M059J (cell line): Measurements from ENCODE around the gene OTX2. TPM values are rescaled to one million over a fixed set of nuclear protein-coding genes. Genes with fewer than 3 reads are reported as not detected.

Source experiments
- DNase-seq: peaks from one replicate; pipeline ENCODE4 v3.0.0-alpha.2; 2012; ENCODE audit warnings: low read depth
- total RNA-seq: library from RNA; depleted of rRNA; stranded (reverse); fragments of >200 nt; shearing (Covaris generic); gene quantifications from 2 replicates; pipeline ENCODE4 v1.2.3, GENCODE V29; 2014

Gene OTX2
- total RNA-seq, 1 experiment from 2014 or later, result not detected

GRCh38 chr14:56812364-56813141, 2.3 kb upstream of the OTX2 start:
- no peak for DNase-seq

GRCh38 chr14:56811593-56812363, 1.5 kb upstream of the OTX2 start:
- no peak for DNase-seq

GRCh38 chr14:56810836-56811592, 735 bp upstream of the OTX2 start:
- DNase-seq, result no peak

GRCh38 chr14:56809270-56810146, 771 bp downstream of the OTX2 start:
- no peak for DNase-seq

GRCh38 chr14:56808383-56809269, 1.7 kb downstream of the OTX2 start:
- DNase-seq, result no peak

GRCh38 chr14:56808110-56808382, 2.2 kb downstream of the OTX2 start:
- no peak for DNase-seq

- DNase-seq, result no peak
These were observed 2.7 kb downstream of the OTX2 start for GRCh38 chr14:56807386-56808109.

GRCh38 chr14:56806760-56807159, 3.5 kb downstream of the OTX2 start:
- no peak for DNase-seq

GRCh38 chr14:56805992-56806727, 4.1 kb downstream of the OTX2 start:
- no peak for DNase-seq

GRCh38 chr14:56805201-56805991, 4.9 kb downstream of the OTX2 start:
- no peak for DNase-seq

GRCh38 chr14:56803816-56804535, 6.3 kb downstream of the OTX2 start:
- DNase-seq, result no peak

GRCh38 chr14:56801920-56802319, 8.4 kb downstream of the OTX2 start:
- DNase-seq, result no peak

- no peak for DNase-seq
These were observed 11.0 kb downstream of the OTX2 start for GRCh38 chr14:56799343-56799645.

GRCh38 chr14:56798447-56799342, 11.6 kb downstream of the OTX2 start:
- no peak for DNase-seq

- DNase-seq, result no peak
These were observed 12.5 kb downstream of the OTX2 start for GRCh38 chr14:56797569-56798446.

- DNase-seq, result no peak
These were observed 13.2 kb downstream of the OTX2 start for GRCh38 chr14:56797003-56797568.
